CD4-positive, alpha-beta T cell treated with Interleukin-6 for 4 hours (primary cell): ENCODE data around the gene NCS1.

Experiments used
- DNase-seq: peaks from one replicate; pipeline ENCODE4 v3.0.0-alpha.2; 2020; ENCODE audit warnings: mixed read lengths

Gene NCS1

DNA sequence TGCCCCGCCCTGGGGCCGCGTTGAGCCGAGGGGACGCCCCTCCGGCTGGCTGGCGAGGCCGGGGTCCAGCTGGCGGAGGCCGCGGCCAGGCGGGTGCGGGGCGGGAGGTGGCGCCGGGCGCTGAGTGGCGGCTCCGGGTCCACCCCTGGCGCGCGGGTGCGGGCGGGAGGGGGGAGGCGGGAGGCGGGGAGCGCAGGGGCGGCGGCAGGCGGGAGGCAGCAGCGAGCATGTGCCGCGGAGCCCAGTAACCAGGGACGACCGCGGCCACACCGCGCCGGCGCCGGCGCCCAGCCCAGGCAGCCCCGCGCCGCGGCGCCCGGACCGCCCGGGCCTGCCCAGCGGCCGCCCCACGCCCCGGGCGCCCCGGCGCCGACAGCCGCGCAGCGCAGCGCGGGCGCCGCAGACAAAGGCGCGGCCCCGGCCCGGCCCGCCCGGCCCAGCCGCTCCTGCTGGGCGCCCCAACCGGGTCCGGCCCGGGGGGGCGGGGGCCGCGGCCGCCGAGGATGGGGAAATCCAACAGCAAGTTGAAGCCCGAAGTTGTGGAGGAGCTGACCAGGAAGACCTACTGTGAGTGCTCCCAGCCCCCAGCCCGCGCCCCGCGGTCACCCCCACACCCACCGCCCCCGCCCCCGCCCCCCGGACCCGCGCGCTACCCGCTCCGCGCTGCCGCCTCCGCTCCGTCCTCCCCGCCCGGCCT is at the start of gene NCS1:
Gene NCS1, plus strand, starts transcription at position 244 of the 697 bp plus-strand sequence. Its CDS starts 260 bp downstream, at position 504.
- peak; percentile 58 for DNase-seq

DNA sequence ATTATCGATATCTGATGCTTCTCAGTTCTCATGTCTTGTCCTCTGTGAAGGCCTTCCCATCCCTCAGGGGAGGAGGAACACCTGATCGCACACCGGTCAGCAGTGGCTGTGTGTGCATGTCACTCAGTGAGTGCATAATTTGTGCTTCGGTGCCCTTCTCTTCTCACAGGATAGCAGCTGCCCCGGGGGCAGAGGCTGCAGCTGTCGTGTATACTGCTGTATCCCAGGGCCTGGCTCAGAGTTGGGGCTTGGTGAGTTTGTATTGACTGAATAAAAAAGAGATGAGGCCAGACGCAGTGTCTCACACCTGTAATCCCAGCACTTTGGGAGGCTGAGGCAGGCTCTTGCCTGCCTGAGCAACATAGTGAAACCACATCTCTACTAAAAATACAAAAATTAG is 49.7 kb upstream of the NCS1 start:
- DNase-seq: no peak

DNA sequence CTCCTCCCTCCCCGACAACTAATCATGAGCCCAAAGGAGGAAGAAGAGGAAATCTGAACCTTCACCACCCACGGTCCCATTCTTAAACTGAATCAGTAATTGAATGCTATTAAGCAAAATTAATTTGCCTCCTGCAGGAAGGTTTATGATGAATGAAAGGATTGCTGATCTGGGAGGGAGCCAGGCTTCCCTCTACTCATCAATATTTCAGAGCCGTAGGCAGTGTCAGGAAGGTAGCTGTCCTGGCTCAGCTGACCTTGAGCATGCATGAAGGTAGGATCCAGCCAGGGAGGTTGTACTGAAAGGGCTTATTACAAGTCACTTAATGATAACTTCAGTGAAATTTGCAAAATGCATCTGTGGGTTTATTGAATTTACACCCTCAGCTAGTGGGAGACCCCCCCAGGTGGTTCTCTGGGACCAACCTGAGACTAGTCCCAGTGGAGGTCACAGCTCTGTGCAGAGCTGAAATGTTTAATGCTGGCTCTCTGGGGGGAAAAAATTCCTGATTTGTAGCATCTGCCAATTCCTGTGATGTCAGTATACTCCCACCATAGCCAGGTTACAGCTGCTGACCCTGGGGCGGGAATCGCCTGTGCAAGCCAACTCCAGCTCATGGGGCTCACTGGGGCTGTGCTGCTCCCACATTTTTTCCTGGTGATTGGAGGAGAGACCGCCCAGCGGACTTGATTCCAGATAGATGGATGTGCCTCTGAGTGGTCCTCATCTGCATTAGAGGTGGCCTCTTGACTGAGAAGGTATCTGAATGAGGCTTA is 47.9 kb upstream of the NCS1 start:
- no peak for DNase-seq

DNA sequence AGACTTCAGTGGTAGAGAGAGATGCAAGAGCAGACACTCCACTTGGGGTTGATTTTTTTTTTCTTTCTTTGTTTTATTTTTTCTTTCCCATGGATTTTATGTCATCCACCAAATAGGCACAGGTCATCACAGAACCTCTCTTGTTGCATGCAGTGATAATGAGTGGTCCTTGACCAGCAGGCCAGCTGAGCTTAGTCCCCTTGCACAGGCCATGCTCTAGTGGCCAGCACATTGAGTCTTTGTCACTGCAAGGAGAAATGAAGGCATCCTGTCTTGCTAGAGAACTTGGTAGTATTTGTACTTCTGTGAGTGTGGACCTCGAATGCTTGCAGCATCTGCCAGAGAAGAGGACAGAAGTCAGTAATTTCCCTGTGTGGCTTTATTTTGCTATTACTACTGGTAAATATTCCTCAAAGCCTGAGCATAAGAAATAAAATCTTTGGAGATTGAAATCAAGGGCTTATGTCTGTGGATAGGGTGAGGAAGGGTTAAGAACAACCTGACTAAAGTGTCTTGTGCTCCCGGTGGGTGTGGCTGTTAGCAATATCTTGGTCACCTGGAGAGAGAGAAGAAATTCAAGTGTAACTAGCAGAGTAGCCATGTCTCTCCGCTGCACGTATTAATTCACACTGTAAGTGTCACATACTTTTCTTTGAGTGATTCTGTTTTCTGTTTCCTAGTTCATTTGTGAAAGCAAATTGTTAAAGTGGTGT is 45.3 kb upstream of the NCS1 start:
- DNase-seq: no peak

DNA sequence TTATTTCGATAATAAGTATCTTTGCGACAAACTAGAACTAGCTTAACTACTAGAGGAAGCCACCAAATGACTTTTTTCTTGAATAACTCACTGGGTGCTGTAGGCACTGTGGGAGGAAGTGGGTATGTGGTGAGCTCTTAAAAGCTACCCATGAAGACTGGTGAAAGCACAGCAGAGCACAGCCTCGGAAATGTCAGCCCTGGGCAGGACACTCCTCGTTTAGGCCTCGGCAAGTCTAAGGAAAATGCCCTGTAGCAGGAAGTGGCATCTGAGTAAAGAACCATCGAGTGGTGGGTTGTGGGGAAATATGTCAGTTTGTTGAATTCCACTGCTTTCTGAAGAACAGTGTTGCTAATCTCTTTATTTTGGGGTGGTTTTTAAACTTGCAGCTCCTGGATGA is 44.0 kb upstream of the NCS1 start:
- DNase-seq: peak; percentile 83

DNA sequence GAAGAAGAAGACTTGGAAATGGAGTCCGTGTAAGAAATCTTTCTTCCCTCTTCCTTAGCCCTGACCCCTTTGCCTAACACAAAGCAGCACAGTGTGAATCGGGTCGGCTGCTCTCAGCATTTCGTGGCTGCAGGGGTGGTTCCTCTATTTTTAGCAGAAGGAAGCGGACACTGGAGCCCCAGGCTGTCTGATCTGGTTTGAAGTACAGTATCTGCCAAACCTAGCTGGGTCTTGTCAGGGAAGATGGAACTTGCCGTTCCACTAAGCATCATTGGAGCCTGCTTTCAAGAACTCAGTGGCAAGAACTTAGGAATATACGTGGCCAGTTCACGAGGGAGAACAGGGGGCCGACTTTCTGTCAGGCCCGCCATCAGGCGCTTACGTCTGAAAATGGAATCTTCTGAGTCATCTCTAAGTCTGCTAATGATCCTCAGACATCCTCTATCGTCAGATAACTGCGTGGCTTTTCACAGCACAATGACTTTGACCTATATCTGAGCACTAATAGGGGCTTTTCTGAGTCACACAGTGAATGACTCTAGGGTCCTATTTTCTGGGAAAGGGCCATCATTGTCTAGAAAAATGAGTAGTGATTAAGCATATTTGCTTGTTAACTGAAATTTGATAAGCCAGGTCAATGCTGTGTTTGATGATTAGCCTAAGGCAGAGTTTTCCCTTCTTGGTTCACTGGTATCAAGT is 43.3 kb upstream of the NCS1 start:
- peak; percentile 61 for DNase-seq

DNA sequence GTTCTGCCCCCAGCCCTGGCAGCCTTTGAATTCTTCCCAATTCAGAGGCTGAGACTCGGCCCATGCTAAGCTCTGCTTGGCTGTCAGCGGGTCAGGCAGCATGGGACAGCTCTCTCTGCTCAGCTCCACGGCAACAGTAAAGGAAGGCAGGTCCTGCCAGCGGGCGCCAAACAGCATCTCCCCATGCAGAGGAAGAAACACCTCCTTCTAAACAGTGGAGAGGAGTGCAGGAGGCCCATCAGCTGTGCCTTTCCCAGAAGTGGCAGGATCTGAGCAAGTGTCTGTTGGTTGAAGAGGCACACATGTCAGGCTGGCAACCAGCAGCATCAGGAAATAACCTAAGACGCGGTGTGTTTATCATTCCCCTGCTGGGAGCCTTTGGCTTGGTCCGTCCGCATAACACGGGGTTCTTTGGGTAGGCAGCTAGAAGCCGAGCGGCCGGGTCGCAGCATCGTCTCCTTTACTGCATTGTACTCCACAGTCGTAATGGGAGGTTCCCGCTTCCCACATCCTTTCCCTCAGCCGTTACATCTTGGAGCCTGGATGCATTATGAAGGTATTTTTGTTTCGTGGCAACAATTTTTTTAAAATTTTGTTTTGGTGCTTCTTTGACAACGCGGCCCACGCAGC is 42.7 kb upstream of the NCS1 start:
- peak; percentile 20 for DNase-seq

DNA sequence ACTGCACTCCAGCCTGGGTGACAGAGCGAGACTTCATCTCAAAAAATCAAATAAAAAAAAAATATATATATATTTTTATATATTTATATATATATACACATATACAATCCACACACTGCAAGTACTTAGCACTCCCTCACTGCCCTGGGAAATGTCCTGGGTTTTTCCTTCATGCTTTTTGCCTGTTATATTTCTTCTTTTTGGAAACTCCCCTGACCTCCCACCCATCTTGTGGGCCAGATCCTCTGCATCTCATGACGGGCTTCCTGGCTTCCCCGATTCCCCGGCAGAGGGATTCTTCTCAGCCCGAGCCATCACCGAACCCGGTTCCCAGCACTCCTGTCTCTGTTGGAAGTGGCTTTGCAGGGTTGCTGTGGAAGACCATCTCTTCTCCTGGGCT is 39.5 kb upstream of the NCS1 start:
- no peak for DNase-seq

DNA sequence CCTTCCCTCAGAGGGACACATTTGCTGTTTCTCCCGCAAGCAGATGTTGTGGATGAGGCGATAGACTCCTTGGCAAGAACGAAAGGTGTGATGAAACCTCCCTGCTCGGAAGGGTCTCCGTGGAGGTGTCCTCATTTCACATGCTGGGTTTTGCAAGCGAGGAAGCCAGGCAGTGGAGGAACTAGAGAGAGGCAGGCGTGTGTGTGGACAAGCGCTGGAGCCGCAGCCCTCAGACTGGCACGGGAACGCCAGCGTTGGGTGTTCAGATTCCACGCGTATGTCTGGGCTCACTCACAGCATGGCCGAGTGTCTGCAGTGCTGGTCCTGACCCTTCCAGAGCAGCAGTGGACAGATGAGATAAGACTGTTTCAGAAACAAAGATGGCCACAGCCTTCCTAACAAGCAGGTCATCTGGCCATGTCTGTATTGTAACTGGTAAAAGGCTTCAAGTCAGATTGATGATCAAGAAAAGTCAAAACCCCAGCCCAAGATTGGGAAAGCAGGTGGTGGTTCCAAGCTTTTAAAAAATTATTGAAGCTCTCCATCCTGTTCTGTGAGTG is 35.0 kb upstream of the NCS1 start:
- no peak for DNase-seq

DNA sequence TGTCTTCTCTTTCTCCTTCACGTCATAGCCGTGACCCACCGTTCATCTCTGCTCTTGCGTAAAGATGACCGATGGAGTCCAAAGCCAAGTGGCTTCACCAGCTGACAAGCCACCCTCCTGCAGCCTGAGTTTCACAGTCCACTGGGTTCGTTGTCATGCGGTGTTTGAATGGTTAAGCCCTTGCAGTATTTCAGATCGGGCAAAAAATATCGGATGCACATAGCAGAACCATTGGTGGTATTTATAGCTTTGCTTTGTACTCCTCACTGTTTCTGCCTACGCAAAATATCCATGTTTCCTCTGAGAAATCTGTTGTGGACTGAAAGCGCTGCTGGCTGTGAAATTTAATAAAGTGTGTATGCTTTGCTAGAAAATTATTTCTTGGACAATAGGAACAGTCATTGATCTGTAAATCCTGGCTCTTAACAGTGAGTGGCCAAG is 34.5 kb upstream of the NCS1 start:
- no peak for DNase-seq

DNA sequence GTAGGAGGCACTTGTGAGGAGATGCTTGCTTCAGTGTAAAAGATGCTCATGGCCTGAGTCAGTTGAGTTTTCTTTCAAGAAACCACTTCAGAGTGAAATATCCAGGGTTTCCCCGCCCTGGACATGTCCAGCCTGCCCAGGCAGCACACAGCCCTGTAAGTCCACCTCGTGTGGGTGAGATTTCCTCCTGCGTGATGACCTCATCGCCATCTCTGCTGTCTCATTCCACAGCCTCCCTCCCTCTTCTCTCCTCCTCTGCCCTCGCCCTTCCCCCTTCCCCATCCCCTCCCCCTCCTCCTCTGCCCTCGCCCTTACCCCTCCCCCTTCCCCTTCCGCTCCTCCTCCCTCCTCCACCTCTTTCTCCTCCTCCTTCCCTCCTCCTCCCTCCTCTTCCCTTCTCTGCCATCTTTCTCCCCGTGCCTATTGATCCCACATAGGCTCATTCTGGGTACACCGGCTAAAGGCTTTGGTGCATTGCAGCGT is 34.0 kb upstream of the NCS1 start:
- DNase-seq: peak; percentile 38

DNA sequence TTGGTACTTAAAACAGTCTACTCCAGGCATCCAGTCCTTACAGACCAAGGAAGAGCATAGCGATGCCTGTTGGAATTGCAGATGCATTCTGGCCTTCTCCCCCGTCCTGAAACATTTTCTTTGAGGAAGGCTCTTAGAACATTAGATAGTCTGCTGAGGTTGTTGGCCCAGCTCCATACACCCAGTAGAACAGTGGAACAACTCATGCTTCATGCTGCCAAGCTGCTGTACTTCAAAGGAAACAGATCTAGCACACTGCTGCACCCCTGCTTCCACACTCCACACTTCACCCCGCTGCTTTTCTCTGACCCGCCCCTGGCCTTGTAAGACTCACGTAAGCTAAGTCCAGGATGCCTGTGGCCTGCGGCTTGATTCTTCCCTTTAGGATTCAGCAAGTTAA is 33.4 kb upstream of the NCS1 start:
- peak; percentile 47 for DNase-seq

DNA sequence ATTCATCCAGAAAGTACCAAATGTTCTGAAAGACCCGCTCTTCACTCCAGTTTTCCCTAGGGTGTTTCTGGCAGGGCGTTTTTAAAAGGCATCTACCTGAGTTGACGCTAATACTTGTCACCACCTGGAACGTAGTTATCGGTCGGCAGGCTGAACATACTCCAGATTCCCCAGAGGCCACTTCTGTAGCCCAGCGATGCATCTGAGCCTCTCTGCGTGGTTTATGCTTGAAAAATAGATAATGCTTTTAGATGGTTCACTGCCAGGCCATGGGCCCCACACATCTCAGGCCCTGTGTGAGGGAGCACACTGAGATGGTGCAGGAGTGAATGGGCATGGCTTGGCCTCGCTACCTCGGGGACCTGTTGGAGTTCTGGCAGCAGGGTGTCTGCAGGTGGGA is 33.0 kb upstream of the NCS1 start:
- DNase-seq: no peak

DNA sequence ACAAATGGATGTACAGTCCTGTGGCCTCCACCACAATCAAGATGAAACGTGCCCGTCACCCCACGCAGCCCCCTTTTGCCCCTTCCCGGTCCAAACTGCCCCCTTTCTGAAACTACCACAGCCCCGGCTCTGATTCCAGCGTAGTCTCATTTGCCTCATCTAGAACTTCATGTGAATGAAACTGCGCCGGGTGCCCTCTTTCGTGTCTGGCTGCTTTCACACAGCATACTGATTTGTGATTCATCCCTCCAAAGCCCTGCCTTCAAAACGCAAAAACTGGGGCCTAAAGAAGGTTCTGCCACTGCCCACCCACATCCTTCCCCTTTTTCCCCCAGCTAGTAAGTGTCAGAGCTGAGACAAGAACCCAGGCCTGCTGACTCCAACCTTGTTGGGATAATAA is 31.5 kb upstream of the NCS1 start:
- no peak for DNase-seq

DNA sequence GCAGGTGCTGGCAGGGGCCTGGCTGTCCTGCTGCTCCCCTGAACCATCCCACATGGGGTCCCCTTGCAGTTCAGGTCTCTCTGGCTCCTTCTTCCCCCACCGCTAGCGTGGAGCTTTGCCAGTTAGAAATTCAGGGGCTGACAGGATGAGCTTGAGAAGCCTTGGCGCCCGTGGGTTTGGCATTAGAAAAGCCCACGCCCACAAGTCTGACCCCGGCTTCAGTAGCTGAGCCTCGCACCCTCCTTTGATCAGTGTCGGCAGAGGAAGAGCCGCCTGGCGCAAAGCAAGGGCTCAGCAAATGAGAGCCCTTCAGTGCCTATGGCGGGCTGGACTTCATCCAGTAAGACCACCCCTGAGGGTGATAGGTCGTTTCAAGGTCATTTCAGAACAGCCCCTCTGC is 30.1 kb upstream of the NCS1 start:
- DNase-seq: no peak

DNA sequence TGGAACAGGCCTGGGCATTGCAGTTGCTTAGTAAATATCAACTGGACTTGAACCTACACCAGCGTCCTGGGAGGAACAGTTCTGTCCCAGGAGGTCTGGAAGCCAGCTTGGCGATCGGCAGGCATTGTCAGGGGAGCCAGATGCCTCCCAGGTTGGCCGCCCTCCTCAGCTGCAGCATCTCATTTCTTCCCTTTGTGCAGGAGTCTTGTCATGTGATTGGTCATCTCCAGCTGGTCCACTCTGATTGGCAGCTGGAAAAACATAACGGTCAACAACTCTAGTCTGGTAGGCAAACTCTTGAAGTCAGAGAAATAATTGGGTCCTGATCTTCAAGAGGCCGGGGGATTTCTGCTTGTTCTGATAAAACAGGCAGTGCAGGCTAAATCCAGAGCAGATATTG is 29.6 kb upstream of the NCS1 start:
- no peak for DNase-seq

DNA sequence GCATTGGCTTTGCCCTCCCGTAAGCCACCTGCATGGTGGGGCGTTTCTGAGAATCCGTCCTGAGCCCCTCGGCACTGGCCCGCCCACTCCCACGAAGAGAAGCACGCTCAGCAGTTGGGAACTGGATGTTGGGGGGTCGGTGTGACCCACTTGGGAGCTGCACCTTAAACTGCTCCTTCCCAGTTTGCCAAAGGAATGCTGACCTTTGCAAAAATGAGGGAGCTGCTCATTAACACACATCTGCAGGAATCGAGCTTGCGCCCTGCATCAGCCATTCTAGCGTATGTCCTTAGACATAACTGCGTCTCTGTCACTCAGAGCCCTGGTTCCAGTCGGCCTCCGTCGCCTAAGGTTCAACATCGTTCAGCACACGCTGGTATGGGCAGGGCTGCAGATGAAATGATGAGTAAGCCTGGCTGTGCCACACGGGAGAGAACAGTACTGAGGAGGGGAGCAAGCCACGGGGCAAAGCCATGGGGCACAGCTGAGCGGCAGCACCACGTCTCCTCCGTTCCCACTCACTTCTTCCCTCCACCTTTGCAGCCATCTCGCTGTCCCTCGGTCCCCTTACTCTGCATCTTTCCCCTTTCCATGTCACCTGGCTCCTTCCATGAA is 28.8 kb upstream of the NCS1 start:
- DNase-seq: no peak

DNA sequence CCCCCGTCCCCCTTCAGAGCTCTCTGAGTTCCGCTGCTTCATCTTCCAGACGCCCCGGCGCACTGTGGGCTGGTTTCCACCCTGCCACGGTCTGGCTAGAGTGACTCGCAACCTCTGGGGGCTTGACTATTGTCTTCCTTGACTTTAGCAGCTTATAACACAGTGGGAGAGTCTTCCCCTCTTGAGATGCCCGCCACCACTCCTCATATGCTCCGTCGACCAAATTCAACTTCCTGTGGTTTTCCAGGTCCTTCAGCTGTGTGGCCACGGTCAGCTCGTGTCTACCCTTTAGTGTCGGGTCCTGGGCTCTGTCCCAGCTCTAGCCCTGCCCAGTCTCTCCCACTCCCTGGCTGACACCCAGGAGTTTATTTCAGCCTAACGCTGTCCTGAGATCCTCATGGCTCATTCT is 28.2 kb upstream of the NCS1 start:
- DNase-seq: peak; percentile 6

DNA sequence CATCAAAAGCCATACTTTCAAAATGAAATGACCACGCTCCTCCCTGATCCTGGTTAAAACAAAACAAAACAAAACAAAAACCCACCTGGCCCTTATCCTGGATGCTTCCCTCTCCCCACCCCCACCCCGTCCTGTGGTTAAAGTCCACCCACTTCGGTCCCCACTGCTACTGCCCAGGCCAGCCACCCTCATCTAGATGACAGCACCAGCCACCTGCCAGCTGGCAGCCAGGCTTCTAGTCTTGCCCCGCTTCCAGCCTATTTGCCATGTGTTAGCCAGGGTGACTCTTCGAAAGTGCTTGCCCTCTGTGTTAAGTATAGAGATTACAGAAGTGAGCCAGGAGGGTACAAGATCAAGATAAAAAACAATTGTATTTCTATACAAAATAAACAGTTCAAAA is 27.5 kb upstream of the NCS1 start:
- no peak for DNase-seq

DNA sequence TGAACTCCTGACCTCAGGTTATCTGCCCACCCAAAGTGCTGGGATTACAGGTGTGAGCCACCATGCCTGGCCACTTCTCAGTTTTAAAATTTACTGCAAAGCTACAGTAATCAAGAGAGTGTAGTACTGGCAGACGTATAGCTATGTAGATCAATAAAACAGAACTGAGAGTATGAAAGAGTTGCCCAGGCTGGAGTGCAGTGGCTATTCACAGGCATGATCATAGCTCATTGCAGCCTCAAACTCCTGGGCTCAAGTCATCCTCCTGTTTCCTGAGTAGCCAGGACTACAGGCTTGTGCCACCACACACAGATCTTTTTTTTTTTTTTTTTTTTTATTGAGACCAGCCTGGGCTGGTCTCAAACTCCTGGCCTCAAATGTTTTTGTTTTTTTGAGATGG is 26.5 kb upstream of the NCS1 start:
- no peak for DNase-seq

DNA sequence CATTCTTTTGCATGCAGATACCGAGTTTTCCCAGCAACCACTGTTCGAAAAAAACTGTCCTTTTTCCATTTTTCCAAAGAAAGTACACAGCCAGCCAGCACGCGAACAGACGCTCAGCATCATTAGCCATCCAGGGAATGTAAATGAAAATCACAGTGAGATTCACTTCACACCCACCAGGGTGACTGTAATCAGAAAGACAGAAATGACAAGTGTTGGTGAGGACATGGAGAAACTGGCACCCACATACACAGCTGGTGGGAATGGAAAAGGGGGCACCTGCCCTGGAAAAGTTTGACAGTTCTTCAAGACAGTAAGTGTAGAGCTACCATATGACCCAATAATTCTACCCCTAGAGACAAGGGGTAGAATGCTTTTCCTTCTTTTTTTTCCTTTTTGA is 25.0 kb upstream of the NCS1 start:
- no peak for DNase-seq

DNA sequence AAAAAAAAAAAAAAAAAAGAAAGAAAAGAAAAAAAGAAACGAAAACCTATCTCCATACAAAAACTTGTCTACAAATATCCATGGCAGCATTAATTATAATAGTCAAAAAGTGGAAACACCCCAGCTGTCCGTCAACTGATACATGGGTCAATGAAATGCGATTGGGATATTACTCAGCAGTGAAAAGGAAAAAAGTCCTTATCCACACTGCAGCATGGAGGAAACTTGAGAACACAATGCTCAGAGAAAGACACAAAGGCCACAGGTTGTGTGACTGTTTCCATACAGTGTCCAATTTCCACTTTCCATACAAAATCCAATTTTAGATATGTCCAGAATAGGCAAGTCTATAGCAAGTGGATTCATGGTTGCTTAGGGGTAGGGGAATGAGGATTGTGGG is 24.3 kb upstream of the NCS1 start:
- DNase-seq: no peak
